Measurements from ENCODE around the gene NAV2.

GRCh38 chr11:19737575-19737974 lies 24.9 kb downstream of the NAV2 start:
- TF ChIP-seq TOX (CRISPR knock-in tag; IDR thresholded peaks at IDR 0.05; ENCODE audit: borderline replicate concordance) (no peak), PATZ1 (CRISPR knock-in tag; IDR thresholded peaks at IDR 0.05; ENCODE audit: borderline replicate concordance) (no peak), ZNF8 (CRISPR knock-in tag; IDR thresholded peaks at IDR 0.05) (no peak), ZFP3 (CRISPR knock-in tag; IDR thresholded peaks at IDR 0.05) (no peak), PPARA (CRISPR knock-in tag; IDR thresholded peaks at IDR 0.05; ENCODE audit: borderline replicate concordance) (no peak), ESRRG (CRISPR knock-in tag; IDR thresholded peaks at IDR 0.05) (no peak), ZNF70 (CRISPR knock-in tag; IDR thresholded peaks at IDR 0.05) (no peak), RARB (CRISPR knock-in tag; IDR thresholded peaks at IDR 0.05) (no peak), TSHZ2 (CRISPR knock-in tag; IDR thresholded peaks at IDR 0.05) (no peak), CSRNP3 (CRISPR knock-in tag; IDR thresholded peaks at IDR 0.05) (no peak), ZFP30 (CRISPR knock-in tag; IDR thresholded peaks at IDR 0.05) (no peak), ZC3H10 (CRISPR knock-in tag; IDR thresholded peaks at IDR 0.05) (no peak), POU6F1 (CRISPR knock-in tag; IDR thresholded peaks at IDR 0.05; ENCODE audit: borderline replicate concordance, low read depth) (no peak), CREB5 (CRISPR knock-in tag; IDR thresholded peaks at IDR 0.05; ENCODE audit: low read depth) (no peak)

All from SK-N-SH treated with all-trans-retinoic acid at 6 μM for 48 hours (cell line).